Activated CD8-positive, alpha-beta memory T cell treated with anti-CD3 and anti-CD28 coated beads for 4 hours (primary cell): ENCODE measurements around the gene CERS6.
"Not testable (repeated sequence)": the region's sequence is repeated elsewhere in the genome, so short reads cannot be mapped to it uniquely, and the experiment has no call there.

Experiments
- DNase-seq, 2 donors: peaks; one replicate each; pipeline ENCODE4 v3.0.0-alpha.2; 2020; ENCODE audit warnings: low read depth in 2 of 2

The CERS6 gene

DNA sequence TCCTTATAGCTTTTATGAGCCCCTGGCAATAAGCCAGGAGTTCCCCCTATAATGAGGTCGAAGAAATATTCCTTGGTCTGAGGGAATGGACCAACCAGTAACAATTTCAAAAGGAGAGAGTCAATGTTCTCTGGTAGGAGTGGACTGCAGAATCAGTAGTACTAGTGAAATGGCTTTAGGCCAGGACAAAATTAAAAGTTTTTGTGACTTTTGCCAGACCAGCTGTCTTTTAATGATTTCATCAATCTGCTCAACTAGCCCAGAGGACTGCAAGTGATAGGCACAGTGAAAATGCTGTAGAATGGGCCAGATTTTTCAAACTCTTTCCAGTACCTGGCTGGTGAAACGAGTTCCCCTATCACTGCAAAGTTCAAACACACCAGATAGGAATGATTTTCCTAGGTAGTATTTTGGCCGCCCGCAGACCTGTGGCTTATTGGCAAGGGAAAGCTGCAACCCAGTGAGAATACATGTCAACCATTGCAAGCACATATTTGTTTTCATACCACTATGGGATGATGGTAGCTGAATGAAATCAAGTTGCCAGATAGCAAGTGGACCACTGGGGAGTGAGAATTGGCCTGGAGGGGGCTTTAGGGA is 45.5 kb downstream of the CERS6 start:
- no peak for DNase-seq

DNA sequence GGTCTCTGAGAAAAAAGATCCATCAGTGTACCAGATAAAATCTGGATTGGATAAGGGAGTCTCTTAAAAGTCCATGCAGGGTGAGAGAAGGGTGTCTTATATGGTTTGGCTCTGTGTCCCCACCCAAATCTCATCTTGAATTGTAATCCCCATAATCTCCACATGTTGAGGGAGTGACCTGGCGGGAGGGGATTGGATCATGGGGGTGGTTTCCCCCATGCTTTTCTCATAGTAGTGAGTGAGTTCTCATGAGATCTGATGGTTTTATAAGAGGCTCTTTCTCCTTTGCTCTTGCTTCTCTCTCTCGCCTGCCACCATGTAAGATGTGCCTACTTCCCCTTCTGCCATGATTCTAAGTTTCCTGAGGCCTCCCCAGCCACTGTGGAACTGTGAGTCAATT is 46.8 kb downstream of the CERS6 start:
- DNase-seq = not testable (repeated sequence)

DNA sequence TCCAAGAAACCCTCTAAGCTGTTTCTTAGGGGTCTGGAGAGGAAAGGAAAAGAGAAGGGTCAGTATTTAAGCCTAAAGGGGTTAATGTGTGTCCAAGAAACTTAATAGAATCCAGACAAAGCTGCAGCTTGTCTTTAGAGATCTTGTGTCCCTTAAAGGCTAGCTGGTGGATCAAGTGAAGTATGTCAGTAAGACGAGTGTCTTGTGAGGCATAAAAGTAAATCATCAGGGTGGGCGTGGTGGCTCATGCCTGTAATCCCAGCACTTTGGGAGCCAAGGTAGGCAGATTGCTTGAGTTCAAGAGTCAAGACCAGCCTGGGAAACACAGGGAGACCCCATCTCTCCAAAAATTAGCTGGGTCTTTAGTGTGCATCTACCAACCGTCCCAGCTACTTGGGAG is 47.8 kb downstream of the CERS6 start:
- DNase-seq = no peak

DNA sequence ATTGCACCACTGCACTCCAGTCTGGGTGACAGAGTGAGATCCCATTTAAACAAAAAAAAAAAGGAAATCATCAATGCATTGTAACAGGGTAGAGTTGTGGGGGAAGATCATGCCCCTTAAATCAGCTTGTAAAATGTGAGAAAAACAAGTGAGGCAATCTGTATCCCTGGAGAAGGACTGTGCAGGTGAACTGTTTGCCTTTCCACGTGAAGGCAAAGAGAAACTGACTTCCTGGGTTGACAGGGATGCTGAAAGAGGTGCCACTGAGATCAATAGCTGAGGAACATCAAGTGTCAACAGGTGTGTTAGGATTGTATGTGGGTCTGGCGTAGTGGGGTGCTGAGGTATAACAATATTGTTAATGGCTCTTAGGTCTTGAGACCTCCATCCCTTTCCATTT is 48.3 kb downstream of the CERS6 start:
- DNase-seq = no peak

DNA sequence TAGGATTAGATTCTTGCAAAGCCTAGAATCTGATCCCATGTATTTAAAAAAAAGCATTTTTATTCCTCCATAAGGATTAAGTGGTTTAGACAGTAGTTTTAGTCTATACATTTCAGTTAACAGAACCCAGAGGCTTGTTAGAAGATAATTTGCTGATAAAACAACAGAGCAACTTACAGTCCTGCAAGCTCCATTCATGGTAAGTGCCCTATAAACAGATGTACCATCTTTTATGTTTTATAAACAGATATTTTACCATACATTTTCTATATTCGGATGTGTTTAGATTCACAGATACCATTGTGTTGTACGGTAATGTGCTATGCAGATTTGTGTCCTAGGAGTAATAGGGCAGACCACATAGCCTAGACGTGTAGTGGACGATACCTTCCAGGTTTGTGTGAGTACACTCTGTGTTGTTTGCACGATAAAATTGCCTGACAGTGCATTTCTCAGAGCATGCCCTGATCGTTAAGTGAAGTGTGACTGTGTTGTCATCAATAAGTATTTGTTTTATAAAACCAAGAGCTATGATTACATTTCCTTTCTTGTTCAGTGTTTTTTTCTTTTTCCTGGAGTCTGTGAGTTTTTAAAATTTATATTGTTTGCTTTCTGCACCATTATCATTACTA is 54.2 kb downstream of the CERS6 start:
- DNase-seq = no peak

DNA sequence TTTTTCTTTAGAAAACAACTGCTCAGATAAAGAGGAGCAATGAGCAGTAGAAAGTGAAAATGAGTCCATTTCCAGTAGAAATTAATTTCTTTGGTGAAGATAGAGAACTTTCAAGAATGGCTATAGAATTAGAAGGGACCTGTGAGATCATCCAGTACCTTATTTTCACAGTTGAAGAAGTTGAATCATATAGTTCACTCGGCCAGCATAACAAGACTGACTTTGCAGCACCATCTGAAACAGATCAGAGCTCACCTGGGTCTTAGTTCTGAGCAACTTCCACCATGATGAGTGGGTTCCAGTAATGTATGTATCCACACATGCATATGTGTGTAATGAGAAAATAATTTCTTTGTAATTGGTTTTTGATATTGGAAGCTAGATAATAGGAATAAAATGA is 58.6 kb downstream of the CERS6 start:
- no peak for DNase-seq

DNA sequence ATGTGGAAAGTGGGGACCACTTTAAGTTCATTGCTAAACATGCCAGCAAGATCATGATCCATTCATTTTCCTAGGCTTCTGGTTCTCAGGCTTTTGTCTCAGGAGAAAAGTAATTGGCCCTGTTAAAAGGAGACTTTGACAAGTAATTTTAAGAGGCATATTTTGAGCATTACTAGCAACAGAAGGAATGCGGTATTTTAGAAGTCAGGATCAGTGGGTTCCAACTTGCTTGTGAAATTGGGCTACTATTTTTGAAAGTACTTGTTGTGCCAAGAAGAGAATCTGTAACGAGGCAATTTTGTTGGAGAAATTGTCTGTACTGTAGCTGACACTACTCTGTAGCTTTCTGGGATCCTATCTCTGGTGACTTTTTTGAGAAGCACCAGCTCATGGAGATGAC is 59.4 kb downstream of the CERS6 start:
- DNase-seq = no peak

DNA sequence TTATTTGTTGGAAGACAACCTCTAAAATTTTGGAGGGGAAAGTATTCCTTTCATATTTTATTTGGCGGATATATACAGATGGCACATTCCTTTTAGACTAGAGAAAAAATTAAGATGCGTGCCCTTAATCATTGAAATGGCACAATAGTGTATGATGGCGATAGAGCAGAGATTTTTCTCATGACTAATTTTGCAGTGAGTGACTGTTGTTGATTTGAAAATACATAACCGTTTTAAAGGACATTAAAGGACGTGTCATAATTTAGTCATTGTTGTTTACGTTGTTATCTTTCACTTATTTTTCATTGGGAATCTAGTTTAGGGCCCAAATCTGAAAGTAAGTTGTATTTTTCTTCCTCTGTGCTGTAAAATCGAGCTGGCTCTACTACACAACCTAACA is 61.7 kb downstream of the CERS6 start:
- DNase-seq = no peak

DNA sequence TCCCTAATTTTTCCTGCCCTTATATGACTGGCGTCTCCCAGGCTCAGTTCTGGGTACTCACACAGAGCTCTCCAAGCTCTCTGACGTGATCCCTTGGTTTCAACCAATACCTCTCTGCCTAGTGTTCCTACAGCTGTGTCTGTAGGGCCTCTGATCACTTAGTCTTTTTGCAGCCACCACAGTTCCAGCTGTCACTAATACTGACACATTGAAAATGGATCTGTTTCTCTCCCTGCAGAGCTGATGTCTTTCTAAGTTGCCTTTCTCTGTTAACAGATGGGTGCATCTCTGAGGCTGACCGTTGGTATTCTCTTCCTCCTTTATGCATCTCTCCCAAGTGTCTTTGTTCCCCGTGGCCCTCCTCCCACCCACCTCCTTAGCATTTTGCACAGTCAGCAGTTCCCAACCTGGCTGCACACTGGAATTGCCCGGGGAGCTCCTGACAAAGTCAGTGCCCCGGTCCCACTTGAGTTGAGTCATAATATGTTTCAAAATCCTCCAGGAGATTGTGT is 62.5 kb downstream of the CERS6 start:
- no peak for DNase-seq

DNA sequence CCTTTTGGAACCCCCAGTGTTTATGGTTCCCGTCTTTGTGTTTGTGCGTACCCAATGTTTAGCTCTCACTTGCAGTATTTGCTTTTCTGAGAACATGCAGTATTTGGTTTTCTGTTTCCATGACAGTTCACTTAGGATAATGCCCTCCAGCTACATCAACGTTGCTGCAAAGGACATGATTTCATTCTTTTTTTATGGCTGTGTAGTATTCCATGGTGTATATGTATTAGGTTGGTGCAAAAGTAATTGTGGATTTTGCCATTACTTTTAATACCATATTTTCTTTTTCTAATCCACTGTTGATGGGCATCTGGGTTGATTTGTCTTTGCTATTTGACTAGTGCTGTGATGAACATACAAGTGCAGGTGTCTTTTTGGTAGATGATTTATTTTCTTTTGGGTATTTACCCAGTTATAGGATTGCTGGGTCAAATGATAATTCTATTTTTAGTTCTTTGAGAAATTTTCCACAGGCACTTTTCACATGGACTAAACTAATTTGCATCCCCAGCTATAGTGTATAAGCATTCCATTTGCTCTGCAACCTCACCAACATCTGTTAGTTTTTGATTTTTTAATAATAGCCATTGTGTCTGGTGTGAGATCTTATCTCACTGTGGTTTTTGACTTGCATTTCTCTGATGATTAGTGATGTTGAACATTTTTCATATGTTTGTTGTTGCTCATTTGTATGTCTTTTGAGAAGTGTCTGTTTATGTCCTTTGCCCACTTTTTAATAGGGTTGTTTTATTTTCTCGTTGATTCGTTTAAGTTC is 63.6 kb downstream of the CERS6 start:
- DNase-seq = no peak

DNA sequence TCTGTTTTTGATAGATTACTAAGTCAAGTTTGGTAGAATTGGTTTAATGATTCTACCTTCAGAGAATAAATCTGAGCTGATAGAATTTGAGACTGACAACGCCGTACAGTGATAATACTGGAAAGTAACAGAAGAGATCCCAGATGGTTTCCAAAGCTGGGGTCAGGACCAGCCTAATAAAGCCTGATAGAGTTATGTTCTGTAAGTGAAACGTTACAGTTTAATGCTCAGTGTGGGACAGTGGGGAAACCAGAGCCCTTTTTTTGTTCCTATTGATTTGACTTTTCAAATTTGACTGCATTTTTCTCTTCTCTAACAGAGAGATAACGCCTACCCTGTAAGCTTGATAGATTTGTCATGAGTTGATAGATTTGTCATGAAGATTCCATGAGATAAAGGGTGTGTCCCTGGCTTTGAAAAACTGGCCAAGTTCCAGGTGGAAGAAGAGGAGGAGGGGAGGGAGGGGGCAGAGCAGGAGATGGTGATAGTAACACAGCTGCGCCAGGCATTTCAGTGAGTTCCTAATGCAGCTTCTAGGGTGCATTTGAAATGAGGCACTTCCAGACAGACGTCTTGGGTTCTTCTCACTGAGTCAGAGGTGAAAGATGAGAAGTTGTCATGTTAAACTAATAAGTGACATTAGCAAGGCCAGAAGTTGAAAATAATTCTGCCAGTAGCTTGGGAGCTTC is 65.1 kb downstream of the CERS6 start:
- no peak for DNase-seq

DNA sequence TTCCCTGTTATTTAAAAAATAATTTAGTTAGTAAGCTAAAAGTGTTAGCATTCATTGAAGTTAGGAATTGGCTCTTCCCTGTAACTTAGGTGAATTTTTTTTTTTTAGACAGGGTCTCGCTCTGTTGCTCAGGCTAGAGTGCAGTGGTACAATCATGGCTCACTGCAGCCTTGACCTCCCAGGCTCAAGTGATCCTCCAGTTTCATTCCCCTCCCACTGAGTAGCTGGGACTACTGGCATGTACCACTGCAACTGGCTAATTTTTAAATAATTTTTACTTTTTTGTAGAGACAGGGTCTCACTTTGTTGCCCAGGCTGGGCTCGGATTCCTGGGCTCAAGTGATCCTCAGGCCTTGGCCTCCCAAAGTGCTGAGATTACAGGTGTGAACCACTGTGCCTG is 66.4 kb downstream of the CERS6 start:
- DNase-seq = no peak

DNA sequence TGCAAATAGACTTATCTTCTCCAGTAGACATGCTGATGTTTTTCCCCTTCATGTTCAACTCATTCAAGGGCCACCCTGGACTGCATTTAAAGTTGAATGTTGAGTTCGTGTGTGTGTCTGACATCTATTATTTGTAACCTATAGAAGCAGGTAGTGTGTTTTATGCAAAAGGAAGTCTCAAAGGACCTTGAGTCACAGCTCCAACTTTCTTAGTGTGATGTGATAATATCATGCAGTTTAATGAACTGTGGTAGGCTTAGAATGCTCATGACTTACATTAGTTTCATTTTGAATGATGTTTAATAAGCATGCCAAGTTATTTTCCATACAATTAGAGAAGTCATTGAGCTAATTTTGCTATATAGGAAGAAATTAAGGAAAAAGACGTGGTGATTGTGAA is 67.9 kb downstream of the CERS6 start:
- DNase-seq = no peak

DNA sequence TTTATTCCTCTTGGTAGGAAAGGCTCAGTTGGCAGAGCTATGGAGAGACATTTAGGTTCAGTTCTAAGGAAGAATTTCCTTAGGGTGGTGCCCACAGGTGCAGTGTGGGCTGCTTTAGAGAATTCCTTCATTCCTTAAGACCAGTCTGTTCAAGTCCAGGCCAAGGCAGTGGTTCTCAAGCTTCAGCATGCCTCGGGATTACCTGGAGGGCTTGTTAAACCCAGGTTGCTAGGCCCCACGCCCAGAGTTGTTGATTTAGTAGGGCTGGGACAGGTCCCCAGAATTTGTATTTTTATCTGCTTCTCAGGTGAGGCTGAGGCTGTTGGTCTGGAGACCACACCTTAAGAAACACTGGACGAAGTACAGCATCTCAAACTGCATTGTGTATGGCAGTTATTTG is 68.9 kb downstream of the CERS6 start:
- no peak for DNase-seq

DNA sequence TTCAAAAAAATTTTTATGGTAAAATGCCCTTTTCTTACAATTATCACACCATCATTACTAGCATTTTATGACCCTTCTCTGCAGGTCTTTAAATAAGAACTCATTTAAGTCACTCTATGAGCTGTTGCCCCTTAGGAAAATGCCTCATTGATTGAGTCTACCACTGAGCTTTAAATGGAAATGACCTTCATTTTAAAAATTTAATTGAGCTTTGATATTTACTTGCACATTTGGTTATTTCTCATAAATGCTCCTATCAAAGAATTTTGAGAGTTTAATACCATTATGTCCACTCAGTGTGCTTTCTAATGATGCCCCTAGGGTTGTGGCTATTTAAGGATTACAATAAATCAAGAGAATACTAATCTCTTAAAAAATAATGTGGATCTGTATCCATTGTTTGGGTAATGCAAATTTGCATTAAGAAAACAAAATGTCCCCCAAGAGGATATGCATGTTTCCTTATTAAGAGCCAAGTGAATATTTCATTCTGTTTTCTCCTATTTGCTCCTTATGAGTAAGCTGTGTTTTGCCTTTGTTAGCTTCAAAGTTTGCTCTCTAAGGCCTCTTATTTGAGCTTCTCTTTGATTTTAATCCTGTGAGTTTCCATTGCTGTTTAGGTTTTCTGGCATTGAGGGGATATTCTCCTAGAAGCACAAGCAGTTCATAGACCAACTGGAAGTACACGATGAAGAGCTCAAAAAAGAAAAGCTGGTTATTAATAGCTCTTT is 69.8 kb downstream of the CERS6 start:
- DNase-seq = no peak

DNA sequence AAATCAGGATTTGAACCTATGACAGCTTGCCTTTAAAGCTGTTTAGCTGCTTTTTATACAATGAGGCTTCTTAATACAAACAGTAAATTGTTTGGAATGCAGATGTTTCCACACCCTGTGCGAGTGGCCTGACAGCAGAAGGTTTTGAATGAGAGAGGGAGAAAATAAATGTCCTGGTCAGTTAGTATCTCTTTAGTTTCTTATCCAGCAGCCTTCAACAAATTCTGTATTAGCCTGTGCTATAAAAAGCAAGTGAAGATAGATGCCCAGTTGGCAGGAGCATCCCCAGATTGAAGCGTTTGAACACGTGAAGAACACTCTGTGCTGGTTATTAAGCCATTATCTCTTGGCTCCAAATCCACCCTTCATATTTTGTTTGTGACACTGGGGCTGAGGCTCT is 70.6 kb downstream of the CERS6 start:
- no peak for DNase-seq

DNA sequence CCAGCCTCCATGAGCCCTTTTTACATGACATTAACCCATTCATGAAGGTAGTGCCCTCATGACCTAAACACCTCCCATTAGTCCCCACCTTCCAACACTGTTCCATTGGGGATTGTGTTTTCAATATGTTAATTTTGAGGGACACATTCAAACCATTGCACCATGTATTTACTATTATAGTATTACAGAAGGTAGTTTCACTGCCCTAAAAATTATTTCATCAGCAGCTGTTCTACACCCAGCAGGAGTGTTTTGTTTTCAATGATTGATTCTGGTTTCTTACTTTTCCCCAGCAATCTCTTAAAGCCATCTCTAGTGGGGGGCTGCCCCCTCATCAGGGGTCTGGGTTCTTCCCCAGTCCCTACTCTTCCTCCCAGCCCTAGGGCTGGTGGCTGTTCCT is 71.9 kb downstream of the CERS6 start:
- DNase-seq = no peak

DNA sequence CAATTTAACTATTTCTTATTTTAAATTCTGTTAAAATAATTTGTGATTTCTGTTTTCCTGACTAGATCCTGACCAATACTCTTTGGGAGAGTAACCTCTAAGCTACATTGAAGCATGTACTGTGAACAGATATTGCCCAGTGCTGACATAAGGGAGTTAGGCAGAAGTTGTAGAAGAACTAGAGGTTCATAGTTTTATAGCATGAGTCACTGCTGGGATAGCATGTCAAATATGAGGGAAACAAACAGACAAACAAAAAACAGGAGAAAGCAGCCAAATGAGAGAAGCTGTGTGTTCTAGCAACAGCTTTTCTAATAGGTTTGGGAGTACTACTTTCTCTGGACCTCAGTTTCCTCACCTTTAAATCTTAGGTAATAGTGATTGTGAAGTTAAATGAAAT is 72.4 kb downstream of the CERS6 start:
- DNase-seq = no peak

DNA sequence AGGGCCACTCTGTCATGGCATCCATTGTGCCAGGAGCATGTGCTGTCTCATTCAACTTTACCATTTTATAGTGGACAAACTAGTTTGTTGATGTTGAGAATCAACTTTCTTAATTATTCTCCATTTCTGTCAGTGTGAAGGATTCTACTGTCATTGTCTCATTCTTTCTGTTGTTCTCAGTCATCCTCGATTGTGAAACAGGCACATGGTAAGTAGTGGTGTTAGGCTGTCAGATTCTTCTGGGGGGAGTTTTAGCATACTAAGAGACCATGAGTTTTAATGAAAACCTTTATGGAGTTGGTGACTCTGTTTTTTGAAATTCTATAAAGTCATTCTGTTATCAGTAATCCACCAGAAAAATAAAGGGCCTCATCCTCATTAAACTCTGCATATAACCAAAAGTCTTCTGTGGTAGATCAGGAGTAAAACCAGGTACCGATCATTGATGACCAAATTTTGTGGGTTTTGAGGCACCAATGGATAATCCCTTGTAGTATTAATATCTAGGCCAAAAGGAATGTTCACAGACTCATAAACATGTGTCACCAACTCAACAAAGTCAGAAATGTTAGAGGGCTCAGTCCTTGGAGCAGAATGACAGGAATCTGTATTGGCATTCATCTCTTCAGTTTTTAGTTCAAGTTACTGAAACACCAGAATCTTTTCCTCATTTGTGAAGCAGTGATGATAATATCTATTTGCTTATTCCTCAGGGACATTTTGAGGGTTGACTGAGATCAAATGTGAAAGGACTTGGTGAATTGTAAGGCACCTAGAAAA is 73.2 kb downstream of the CERS6 start:
- DNase-seq = no peak

DNA sequence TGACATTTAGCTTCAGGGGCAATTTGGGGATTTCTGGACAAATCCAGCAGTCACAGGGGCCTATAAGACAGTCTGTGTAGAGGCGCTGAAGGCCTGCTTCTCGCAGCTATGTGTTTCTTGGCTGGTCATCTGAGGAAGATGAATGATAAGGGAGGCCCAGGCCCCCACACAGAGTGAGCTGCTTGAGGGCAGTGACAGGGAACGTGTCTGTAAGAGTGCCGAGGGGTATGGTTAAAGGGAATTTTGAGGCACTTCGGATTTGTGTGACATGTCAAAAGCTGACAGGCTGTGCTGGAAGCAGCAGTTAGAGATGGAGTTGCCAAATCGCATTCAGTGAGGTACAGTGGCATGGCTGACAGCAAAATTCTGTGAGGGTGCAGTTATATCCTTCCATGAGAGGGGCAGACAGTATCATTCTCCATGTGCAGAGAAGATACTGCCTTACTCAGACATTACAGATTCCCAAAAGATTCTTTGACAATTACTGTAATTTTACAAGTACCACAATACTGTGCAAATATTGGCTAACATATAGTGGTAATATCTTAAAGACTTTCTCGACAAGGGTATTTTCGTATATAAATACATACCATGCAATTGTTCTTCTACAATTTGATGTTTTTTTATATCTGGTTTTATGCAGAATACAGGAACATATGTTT is 74.0 kb downstream of the CERS6 start:
- DNase-seq = no peak
